HCT116 (cell line): ENCODE data around the gene SEMA4D. TPM values are rescaled to one million over a fixed set of nuclear protein-coding genes. Genes with fewer than 3 reads are reported as not detected.

Experiments
- ATAC-seq: fragments of 200-7000 bp; cut with Tn5 transposase; 2 replicates; pipeline ENCODE4 v1.9.1; 2020; ENCODE audit warnings: mild to moderate bottlenecking, moderate library complexity
- BruUV-seq: library from RNA; stranded (reverse); fragments of 400-500 nt; replicated peaks from 2 replicates; lab custom pipeline; 2021; lab: Mats Ljungman, UMichigan
- CTCF ChIA-PET: fragments of 300-600 bp; sonication (Branson Sonifier 250); formaldehyde crosslinking; loops from one replicate; lab custom pipeline; 2021; ENCODE audit warnings: antibody characterized with exemption; lab: Charles Lee
- POLR2A ChIA-PET: fragments of 300-600, 350-600 bp; sonication (Branson Sonifier 250); formaldehyde crosslinking; loops from one replicate; lab custom pipeline; 2021; ENCODE audit warnings: antibody characterized with exemption; lab: Charles Lee
- RAD21 ChIA-PET, 2 experiments: fragments of 300-600 bp; sonication (Branson Sonifier 250); formaldehyde crosslinking; loops; one replicate each; lab custom pipeline; 2023; ENCODE audit warnings: low total read pairs in 2 of 2; ENCODE audit not compliant: uncharacterized antibody in 2 of 2, unreplicated experiment in 2 of 2, low non-redundant PET in 1 of 2; lab: Charles Lee
- DNase-seq: peaks from one replicate; pipeline ENCODE4 v3.0.0-alpha.2; 2010; ENCODE audit warnings: low read depth, low spot score
- H2AFZ ChIP-seq: fragments of 200-600 bp; shearing (Covaris generic), sonication (generic); 2 replicates; pipeline ENCODE4 v1.6.1; 2017; ENCODE audit warnings: low read depth, mixed run types, mixed read lengths, antibody characterized with exemption, low read length; ENCODE audit not compliant: poor library complexity, severe bottlenecking
- H3K27ac ChIP-seq: 2 replicates; pipeline ENCODE4 v1.5.1; 2012; ENCODE audit warnings: low read depth, low read length
- H3K27me3 ChIP-seq: fragments of 200-600 bp; sonication (generic); 2 replicates; pipeline ENCODE4 v1.6.1; 2016; ENCODE audit warnings: mixed run types, low read length, mixed read lengths; ENCODE audit not compliant: insufficient read depth
- H3K36me3 ChIP-seq, 2 experiments: fragments of 200-500 bp in 1 of 2; fragments of 200-600 bp in 1 of 2; sonication (Bioruptor generic) in 1 of 2; sonication (generic) in 1 of 2; 2 replicates each; pipeline versions ENCODE4 v1.5.1 to v1.6.1; 2014 to 2016; ENCODE audit warnings: low read length in 2 of 2, inconsistent platforms in 1 of 2, mixed read lengths in 1 of 2, mixed run types in 1 of 2; ENCODE audit not compliant: insufficient read depth in 2 of 2, control insufficient read depth in 1 of 2
- H3K4me1 ChIP-seq, 2 experiments: fragments of 200-600 bp in 1 of 2; sonication (generic) in 1 of 2; 2 replicates each; pipeline versions ENCODE4 v1.5.1 to v1.6.1; 2012 to 2017; ENCODE audit warnings: low read length in 2 of 2, inconsistent platforms in 1 of 2, mild to moderate bottlenecking in 1 of 2, mixed read lengths in 1 of 2, mixed run types in 1 of 2, moderate library complexity in 1 of 2; ENCODE audit not compliant: insufficient read depth in 2 of 2, control insufficient read depth in 1 of 2
- H3K4me2 ChIP-seq: fragments of 200-600 bp; sonication (generic); 2 replicates; pipeline ENCODE4 v1.6.1; 2017; ENCODE audit warnings: mixed run types, low read length, mixed read lengths
- H3K4me3 ChIP-seq, 2 experiments: fragments of 200-600 bp in 1 of 2; sonication (generic) in 1 of 2; replicated peaks in 1 of 2; 2 replicates each; pipeline ENCODE4 v1.5.1; 2011 to 2016; ENCODE audit warnings: low read length in 2 of 2, control low read depth in 1 of 2, low read depth in 1 of 2, mild to moderate bottlenecking in 1 of 2, mixed read lengths in 1 of 2, mixed run types in 1 of 2
- H3K79me2 ChIP-seq: fragments of 200-600 bp; sonication (generic); 2 replicates; pipeline ENCODE4 v1.6.1; 2017; ENCODE audit warnings: mild to moderate bottlenecking, mixed run types, low read length, moderate library complexity, mixed read lengths; ENCODE audit not compliant: insufficient read depth
- H3K9ac ChIP-seq: fragments of 200-600 bp; sonication (generic); 2 replicates; pipeline ENCODE4 v1.6.1; 2016; ENCODE audit warnings: low read length, mixed read lengths
- H3K9me2 ChIP-seq: fragments of 200-600 bp; sonication (generic), shearing (Covaris generic); 2 replicates; pipeline ENCODE4 v1.6.1; 2017; ENCODE audit warnings: mixed run types, mild to moderate bottlenecking, moderate library complexity; ENCODE audit not compliant: insufficient read depth
- H3K9me3 ChIP-seq, 2 experiments: fragments of 200-500 bp in 1 of 2; fragments of 200-600 bp in 1 of 2; sonication (Bioruptor generic) in 1 of 2; sonication (generic) in 1 of 2; 2 replicates each; pipeline ENCODE4 v1.6.1; 2014 to 2017; ENCODE audit warnings: low read length in 2 of 2, mixed read lengths in 2 of 2, inconsistent platforms in 1 of 2, low read depth in 1 of 2, mild to moderate bottlenecking in 1 of 2, mixed run types in 1 of 2, moderate library complexity in 1 of 2; ENCODE audit not compliant: control insufficient read depth in 1 of 2, insufficient read depth in 1 of 2
- H4K20me1 ChIP-seq: fragments of 200-600 bp; sonication (generic), shearing (Covaris generic); 2 replicates; pipeline ENCODE4 v1.6.1; 2017; ENCODE audit warnings: mixed run types, mild to moderate bottlenecking, moderate library complexity; ENCODE audit not compliant: insufficient read depth
- ATF3 ChIP-seq: IDR thresholded peaks from 2 replicates; pipeline ENCODE4 v1.6.1; 2012
- CEBPB ChIP-seq: IDR thresholded peaks from 2 replicates; pipeline ENCODE4 v1.6.1; 2012; ENCODE audit warnings: low read depth
- CTCF ChIP-seq, 3 experiments: fragments of 200-600 bp in 1 of 3; sonication (generic) in 1 of 3; IDR thresholded peaks in 2 of 3; conservative IDR thresholded peaks in 1 of 3; 2 replicates each; pipeline ENCODE4 v1.5.1; 2012 to 2017; ENCODE audit warnings: low read depth in 2 of 3, low read length in 2 of 3, antibody characterized with exemption in 1 of 3, borderline replicate concordance in 1 of 3, control low read depth in 1 of 3, mild to moderate bottlenecking in 1 of 3, mixed read lengths in 1 of 3, mixed run types in 1 of 3, moderate library complexity in 1 of 3; ENCODE audit not compliant: insufficient read depth in 1 of 3
- EZH2phosphoT487 ChIP-seq: fragments of 200-600 bp; IDR thresholded peaks from 2 replicates; pipeline ENCODE4 v1.6.1; 2018; ENCODE audit warnings: antibody characterized with exemption, borderline replicate concordance
- FOSL1 ChIP-seq: IDR thresholded peaks from 2 replicates; pipeline ENCODE4 v1.6.1; 2012; ENCODE audit warnings: low read depth
- JUND ChIP-seq: IDR thresholded peaks from 2 replicates; pipeline ENCODE4 v1.6.1; 2012
- MAX ChIP-seq: IDR thresholded peaks from 2 replicates; pipeline ENCODE4 v1.6.1; 2012
- POLR2A ChIP-seq: IDR thresholded peaks from 2 replicates; pipeline ENCODE4 v1.7.0; 2011; ENCODE audit warnings: borderline replicate concordance; ENCODE audit not compliant: insufficient read depth, insufficient read length; ENCODE audit errors: extremely low read depth
- RAD21 ChIP-seq: IDR thresholded peaks from 2 replicates; pipeline ENCODE4 v1.6.1; 2012; ENCODE audit warnings: low read depth, mild to moderate bottlenecking
- SIN3A ChIP-seq: IDR thresholded peaks from 2 replicates; pipeline ENCODE4 v1.6.1; 2012; ENCODE audit warnings: low read depth
- SP1 ChIP-seq: IDR thresholded peaks from 2 replicates; pipeline ENCODE4 v1.6.1; 2012; ENCODE audit warnings: low read depth
- SRF ChIP-seq: IDR thresholded peaks from 2 replicates; pipeline ENCODE4 v1.6.1; 2012; ENCODE audit warnings: low read depth
- TCF7L2 ChIP-seq: IDR thresholded peaks from 2 replicates; pipeline ENCODE4 v1.7.0; 2011; ENCODE audit warnings: borderline replicate concordance, inconsistent platforms; ENCODE audit not compliant: insufficient read depth, insufficient read length; ENCODE audit errors: extremely low read depth
- YY1 ChIP-seq: IDR thresholded peaks from 2 replicates; pipeline ENCODE4 v1.6.1; 2011; ENCODE audit warnings: low read length, low read depth, moderate library complexity, mild to moderate bottlenecking; ENCODE audit not compliant: insufficient replicate concordance; ENCODE audit errors: extremely low read depth
- ZBTB33 ChIP-seq: IDR thresholded peaks from 2 replicates; pipeline ENCODE4 v1.6.1; 2011; ENCODE audit warnings: mild to moderate bottlenecking, low read length, moderate library complexity; ENCODE audit not compliant: insufficient replicate concordance; ENCODE audit errors: extremely low read depth
- ZFX ChIP-seq: fragments of 450-650 bp; IDR thresholded peaks from 2 replicates; pipeline ENCODE4 v1.6.1; 2017
- ZNF274 ChIP-seq: fragments of 200-500 bp; sonication (Bioruptor generic); IDR thresholded peaks from 2 replicates; pipeline ENCODE4 v1.6.1; 2014; ENCODE audit warnings: mild to moderate bottlenecking, low read depth, low read length, inconsistent platforms
- intact Hi-C: fragments of 100-400 bp; cut with micrococcal nuclease; formaldehyde crosslinking; loops from 2 replicates; pipeline ENCODE4 v1.10.0; 2022
- total RNA-seq: library from RNA; stranded (reverse); gene quantifications from one replicate; pipeline ENCODE4 v1.2.1, GENCODE V29; 2021; ENCODE audit not compliant: unreplicated experiment

Gene SEMA4D
- total RNA-seq, 1 experiment from 2014 or later, result 32.0 TPM

- intact Hi-C loops, result no loop called here
- DNase-seq (no peak), ATAC-seq (no peak)
- H3K9ac ChIP-seq, result no peak overlapping the region
- H3K27me3 ChIP-seq, result no peaks in the 10 kb centered on the region
- no TSS peak for BruUV-seq
- ChIA-PET CTCF (no interaction called here), RAD21 (no interaction called here), POLR2A (no interaction called here)
- no peaks in the 10 kb centered on the region for H3K9me2 ChIP-seq
- no peaks in the 10 kb centered on the region for H3K4me1 ChIP-seq
- no peak overlapping the region for H3K4me2 ChIP-seq
- H3K27ac ChIP-seq, result no peak overlapping the region
- H3K9me3 ChIP-seq, result no peaks in the 10 kb centered on the region
- no peak overlapping the region for H3K4me3 ChIP-seq
- no peak overlapping the region for H2AFZ ChIP-seq
- H3K36me3 ChIP-seq, result no peaks in the 10 kb centered on the region
- no peak for TF ChIP-seq SP1
- no peak for TF ChIP-seq TCF7L2
- no peak for TF ChIP-seq CTCF (IDR thresholded peaks at IDR 0.05 in 2 of 3, conservative IDR thresholded peaks at IDR 0.05 in 1 of 3; ENCODE audit: borderline replicate concordance in 1 of 3, insufficient read depth in 1 of 3, low read depth in 2 of 3, low read length in 2 of 3)
- TF ChIP-seq MAX, result no peak
- TF ChIP-seq RAD21, result no peak
- no peak for TF ChIP-seq JUND
- TF ChIP-seq SIN3A, result no peak
- TF ChIP-seq CEBPB, result no peak
- no peak for TF ChIP-seq ATF3
- no peak for TF ChIP-seq ZBTB33
- TF ChIP-seq ZFX, result no peak
- no peak for TF ChIP-seq FOSL1
- no peak for TF ChIP-seq ZNF274
- no peak for TF ChIP-seq EZH2phosphoT487
- TF ChIP-seq POLR2A, result no peak
- TF ChIP-seq YY1, result no peak
- TF ChIP-seq SRF, result no peak
- peaks cover 11% of the 10 kb centered on the region; the same call in 1 of the 2 replicates for H3K79me2 ChIP-seq
- H4K20me1 ChIP-seq, result no peaks in the 10 kb centered on the region
Measured at GRCh38 chr9:89470224-89470839, 27.6 kb downstream of the SEMA4D start.
